Endothelial cell of umbilical vein (primary cell): Measurements from ENCODE around the gene KCNV2. TPM values are rescaled to one million over a fixed set of nuclear protein-coding genes. Genes with fewer than 3 reads are reported as not detected.

Experiments
- BruUV-seq: library from RNA; stranded (reverse); fragments of 400-500 nt; replicated peaks from 2 replicates; lab custom pipeline; 2021; lab: Mats Ljungman, UMichigan
- CTCF ChIA-PET: fragments of 300-600, 350-600 bp; sonication (Branson Sonifier 250); formaldehyde crosslinking; loops from one replicate; lab custom pipeline; 2021; ENCODE audit warnings: antibody characterized with exemption, inconsistent platforms; lab: Charles Lee
- POLR2A ChIA-PET: fragments of 300-600, 350-600 bp; sonication (Branson Sonifier 250); formaldehyde crosslinking; loops from one replicate; lab custom pipeline; 2021; ENCODE audit warnings: antibody characterized with exemption, inconsistent platforms; lab: Charles Lee
- DNase-seq: peaks from one replicate; pipeline ENCODE4 v3.0.0-alpha.2; 2011; ENCODE audit warnings: low read depth, low spot score
- FAIRE-seq: peaks from 2 replicates; lab custom pipeline; 2011; peaks lifted over from hg19 to GRCh38; lab: Jason Lieb, UNC
- H2AFZ ChIP-seq: 2 replicates; pipeline ENCODE4 v1.6.0; 2012; ENCODE audit warnings: low read depth, low read length, control low read depth, inconsistent platforms
- H3K27ac ChIP-seq: 2 replicates; pipeline ENCODE4 v1.5.1; 2011; ENCODE audit warnings: low read depth, mild to moderate bottlenecking, control low read depth, low read length, moderate library complexity; ENCODE audit not compliant: insufficient read depth
- H3K27me3 ChIP-seq, 2 experiments: 2 replicates each; pipeline versions ENCODE4 v1.6.0 to v1.6.1; 2011; ENCODE audit warnings: low read length in 2 of 2, mixed read lengths in 1 of 2; ENCODE audit not compliant: control insufficient read depth in 2 of 2, insufficient read depth in 2 of 2
- H3K36me3 ChIP-seq, 2 experiments: 2 replicates in 1 of 2; 3 replicates in 1 of 2; pipeline ENCODE4 v1.5.1; 2011; ENCODE audit warnings: low read length in 2 of 2, mild to moderate bottlenecking in 1 of 2, moderate library complexity in 1 of 2; ENCODE audit not compliant: control insufficient read depth in 2 of 2, insufficient read depth in 2 of 2; ENCODE audit errors: extremely low read depth in 1 of 2
- H3K4me1 ChIP-seq: 3 replicates; pipeline ENCODE4 v1.5.1; 2011; ENCODE audit warnings: mild to moderate bottlenecking, low read length; ENCODE audit not compliant: control insufficient read depth, insufficient read depth; ENCODE audit errors: extremely low read depth
- H3K4me2 ChIP-seq: 2 replicates; pipeline ENCODE4 v1.6.1; 2011; ENCODE audit warnings: low read length, control low read depth, mixed read lengths; ENCODE audit not compliant: insufficient read depth
- H3K4me3 ChIP-seq, 3 experiments: fragments of 200-600 bp in 1 of 3; sonication (generic), shearing (Covaris generic) in 1 of 3; replicated peaks in 1 of 3; 2 replicates each; pipeline ENCODE4 v1.5.1; 2011 to 2016; ENCODE audit warnings: control low read depth in 3 of 3, low read length in 3 of 3, mild to moderate bottlenecking in 2 of 3, inconsistent platforms in 1 of 3, low read depth in 1 of 3, moderate library complexity in 1 of 3; ENCODE audit not compliant: insufficient read depth in 1 of 3
- H3K79me2 ChIP-seq: 2 replicates; pipeline ENCODE4 v1.6.0; 2012; ENCODE audit warnings: low read length, inconsistent platforms; ENCODE audit not compliant: control insufficient read depth, insufficient read depth
- H3K9ac ChIP-seq: replicated peaks from 2 replicates; pipeline ENCODE3; 2011; ENCODE audit warnings: low read length, control low read depth; ENCODE audit not compliant: insufficient read depth; ENCODE audit errors: extremely low read depth
- H3K9me1 ChIP-seq: replicated peaks from 3 replicates; pipeline ENCODE4 v1.6.0; 2011; ENCODE audit warnings: mild to moderate bottlenecking, low read length; ENCODE audit not compliant: control insufficient read depth, insufficient read depth; ENCODE audit errors: extremely low read depth
- H3K9me3 ChIP-seq: replicated peaks from 2 replicates; pipeline ENCODE4 v1.5.1; 2012; ENCODE audit warnings: low read length, inconsistent platforms; ENCODE audit not compliant: control insufficient read depth, insufficient read depth
- H4K20me1 ChIP-seq: replicated peaks from 2 replicates; pipeline ENCODE3; 2011; ENCODE audit warnings: mild to moderate bottlenecking, low read length; ENCODE audit not compliant: control insufficient read depth, insufficient read depth; ENCODE audit errors: extremely low read depth
- EZH2 ChIP-seq: IDR thresholded peaks from 2 replicates; pipeline ENCODE4 v1.6.1; 2012; ENCODE audit warnings: borderline replicate concordance, low read depth, mild to moderate bottlenecking, moderate library complexity, low read length, inconsistent platforms; ENCODE audit not compliant: severe bottlenecking
- FOS ChIP-seq: IDR thresholded peaks from 2 replicates; pipeline ENCODE4 v1.6.1; 2011; ENCODE audit warnings: mild to moderate bottlenecking, low read length, moderate library complexity, borderline replicate concordance; ENCODE audit not compliant: insufficient read depth
- MYC ChIP-seq: IDR thresholded peaks from one replicate; pipeline ENCODE4 v1.6.1; 2011; ENCODE audit warnings: mild to moderate bottlenecking, low read depth, low read length
- dilution Hi-C: fragments of 300-500 bp; cut with MboI; formaldehyde crosslinking; loops from one replicate; pipeline ENCODE4 v1.15.0; 2019; ENCODE audit warnings: low sequenced_read_pairs; ENCODE audit not compliant: extremely low pct_ligation_motif_present
- intact Hi-C: fragments of 100-400 bp; cut with micrococcal nuclease; formaldehyde crosslinking; loops from one replicate; pipeline ENCODE4 v1.10.0; 2022
- polyA plus RNA-seq, 4 experiments: library from polyadenylated mRNA; depleted of rRNA in 3 of 4; stranded (reverse) in 3 of 4; unstranded in 1 of 4; fragments of >200 nt; gene quantifications; 2 replicates each; pipeline versions ENCODE4 v1.2.1 to v1.2.3, GENCODE V29; 2011 to 2012; ENCODE audit warnings: missing spikeins in 1 of 4
- total RNA-seq: library from RNA; stranded (reverse); gene quantifications from 2 replicates; pipeline ENCODE4 v1.2.3, GENCODE V29; 2021
- TF ChIP-seq, protein P1 (sequence below), 2 donors: IDR thresholded peaks; 1 replicate in 1 of 2; 2 replicates in 1 of 2; pipeline ENCODE4 v1.5.1; 2011; ENCODE audit warnings: low read length in 2 of 2, mild to moderate bottlenecking in 2 of 2, moderate library complexity in 2 of 2, control low read depth in 1 of 2, inconsistent platforms in 1 of 2, low read depth in 1 of 2; ENCODE audit not compliant: insufficient read depth in 1 of 2; ENCODE audit errors: extremely low read depth in 1 of 2
- TF ChIP-seq, protein P2 (sequence below): IDR thresholded peaks from 2 replicates; pipeline ENCODE4 v1.6.1; 2011; ENCODE audit not compliant: insufficient read depth, insufficient read length

KCNV2 gene
- total and polyA plus RNA-seq, 2 donors (not counting 3 experiments of a cell fraction or from before 2014, with no cell fraction given): not detected

DNA sequence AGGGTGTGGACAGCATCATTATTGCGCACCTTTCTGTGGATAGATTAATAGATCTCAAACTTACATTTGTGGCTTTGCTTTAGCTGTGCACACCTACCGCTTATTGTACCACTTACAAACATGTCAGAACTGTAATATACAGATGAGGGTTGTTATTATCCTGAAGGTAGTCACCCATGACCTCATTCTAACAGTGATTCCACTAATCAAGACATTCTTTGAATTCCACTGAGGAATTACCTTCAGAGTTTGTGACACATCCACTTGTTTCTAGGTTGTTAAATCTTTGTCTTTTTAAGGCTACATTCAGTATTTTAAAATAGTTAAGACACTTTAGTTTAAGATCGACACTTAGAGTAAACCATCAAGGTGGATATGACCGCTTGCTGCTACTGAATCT is 7.8 kb downstream of the KCNV2 start:
- H3K36me3 ChIP-seq: no peaks in the 10 kb centered on the region
- no peak for FAIRE-seq
- ChIA-PET CTCF (interaction anchor here (1.6 kb wide), 1 partner anchor 593 kb away, joined by 4 read pairs; no protein-coding TSS in a partner anchor), POLR2A (no interaction called here)
- H3K27ac ChIP-seq: no peak overlapping the region
- no peaks in the 10 kb centered on the region for H3K27me3 ChIP-seq
- dilution Hi-C loops (no loop called here), intact Hi-C loops (loop anchor here (5.0 kb wide), 2 partner anchors 403 to 483 kb away; no protein-coding TSS in a partner anchor)
- H2AFZ ChIP-seq: no peak overlapping the region
- H4K20me1 ChIP-seq: no peaks in the 10 kb centered on the region
- H3K4me3 ChIP-seq: no peak overlapping the region
- DNase-seq: no peak
- H3K79me2 ChIP-seq: no peaks in the 10 kb centered on the region
- no peak overlapping the region for H3K4me2 ChIP-seq
- H3K9me1 ChIP-seq: no peaks in the 10 kb centered on the region
- H3K4me1 ChIP-seq: no peaks in the 10 kb centered on the region
- BruUV-seq: no TSS peak
- TF ChIP-seq FOS (no peak), EZH2 (no peak), MYC (no peak)
- TF ChIP-seq, protein P1, sequence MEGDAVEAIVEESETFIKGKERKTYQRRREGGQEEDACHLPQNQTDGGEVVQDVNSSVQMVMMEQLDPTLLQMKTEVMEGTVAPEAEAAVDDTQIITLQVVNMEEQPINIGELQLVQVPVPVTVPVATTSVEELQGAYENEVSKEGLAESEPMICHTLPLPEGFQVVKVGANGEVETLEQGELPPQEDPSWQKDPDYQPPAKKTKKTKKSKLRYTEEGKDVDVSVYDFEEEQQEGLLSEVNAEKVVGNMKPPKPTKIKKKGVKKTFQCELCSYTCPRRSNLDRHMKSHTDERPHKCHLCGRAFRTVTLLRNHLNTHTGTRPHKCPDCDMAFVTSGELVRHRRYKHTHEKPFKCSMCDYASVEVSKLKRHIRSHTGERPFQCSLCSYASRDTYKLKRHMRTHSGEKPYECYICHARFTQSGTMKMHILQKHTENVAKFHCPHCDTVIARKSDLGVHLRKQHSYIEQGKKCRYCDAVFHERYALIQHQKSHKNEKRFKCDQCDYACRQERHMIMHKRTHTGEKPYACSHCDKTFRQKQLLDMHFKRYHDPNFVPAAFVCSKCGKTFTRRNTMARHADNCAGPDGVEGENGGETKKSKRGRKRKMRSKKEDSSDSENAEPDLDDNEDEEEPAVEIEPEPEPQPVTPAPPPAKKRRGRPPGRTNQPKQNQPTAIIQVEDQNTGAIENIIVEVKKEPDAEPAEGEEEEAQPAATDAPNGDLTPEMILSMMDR (IDR thresholded peaks at IDR 0.05; ENCODE audit: extremely low read depth in 1 of 2, insufficient read depth in 1 of 2, low read depth in 1 of 2, low read length in 2 of 2): no peak
- TF ChIP-seq, protein P2, sequence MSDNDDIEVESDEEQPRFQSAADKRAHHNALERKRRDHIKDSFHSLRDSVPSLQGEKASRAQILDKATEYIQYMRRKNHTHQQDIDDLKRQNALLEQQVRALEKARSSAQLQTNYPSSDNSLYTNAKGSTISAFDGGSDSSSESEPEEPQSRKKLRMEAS: no peak
- no peaks in the 10 kb centered on the region for H3K9me3 ChIP-seq
- no peak overlapping the region for H3K9ac ChIP-seq
